NCI-H1436 (cell line): ENCODE measurements around the gene DENND2D.

ENCODE experiments used
- DNase-seq: peaks from one replicate; lab custom pipeline; 2025; lab: John Stamatoyannopoulos, UW

DENND2D gene

DNA sequence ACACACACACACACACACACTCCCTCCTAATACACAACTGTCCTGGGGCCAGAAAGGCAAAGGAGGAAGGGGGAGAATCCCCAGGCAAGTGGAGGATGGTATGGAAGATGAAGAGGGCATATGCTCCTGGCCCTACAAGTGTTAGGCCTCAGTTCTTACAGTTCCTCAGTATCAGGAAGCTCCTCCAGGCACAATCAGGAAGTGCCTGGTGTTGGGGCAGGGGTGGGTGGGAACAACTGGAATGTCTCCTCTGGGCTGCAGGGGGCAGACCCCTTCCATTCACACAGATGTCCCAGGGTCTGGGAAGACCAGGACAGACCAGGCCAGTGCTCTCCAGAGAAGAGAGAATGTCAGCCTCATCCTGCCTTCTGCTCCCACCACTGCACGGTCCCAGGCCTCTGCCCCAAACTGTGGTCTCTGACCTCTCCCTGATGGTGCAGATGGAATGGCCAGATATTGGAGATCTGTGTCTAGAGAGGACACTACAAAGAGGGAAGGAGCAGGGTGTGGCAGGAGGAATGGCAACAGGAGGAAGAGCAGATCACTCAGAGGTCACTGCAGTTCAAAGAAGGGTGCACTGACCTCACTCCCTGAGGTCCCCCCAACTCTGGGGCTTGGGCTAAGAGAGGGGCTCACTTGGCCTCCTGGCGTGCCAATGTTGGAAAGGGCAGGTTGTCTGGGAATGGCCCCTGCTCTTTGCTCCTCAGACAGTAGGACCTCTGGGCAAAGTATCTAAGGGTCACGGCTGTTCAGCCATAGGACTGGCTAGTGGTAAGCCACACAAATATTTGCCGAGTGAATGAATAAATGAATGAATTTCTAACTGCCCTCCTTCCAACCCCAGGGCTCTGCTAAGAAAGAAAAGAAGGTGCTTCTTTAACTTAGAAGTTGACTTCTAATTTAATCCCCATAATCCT is 2.5 kb upstream of the DENND2D start:
- no peak for DNase-seq

DNA sequence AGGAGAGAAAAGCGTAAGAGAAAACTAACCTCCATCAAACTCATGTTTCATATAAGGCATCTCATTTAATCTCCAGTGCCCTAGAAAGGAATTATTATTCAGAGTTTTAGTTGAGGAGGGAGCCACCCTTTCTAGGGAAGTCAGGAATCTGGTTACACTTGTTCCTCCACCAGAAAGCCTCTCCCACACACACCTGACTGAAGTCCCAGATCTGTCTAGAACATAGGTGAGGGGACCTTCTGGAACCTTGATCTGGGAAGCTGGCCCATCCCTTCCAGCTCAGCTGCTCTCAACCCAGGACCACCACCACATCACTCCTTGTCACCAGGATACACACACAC is 1.9 kb upstream of the DENND2D start:
- no peak for DNase-seq

DNA sequence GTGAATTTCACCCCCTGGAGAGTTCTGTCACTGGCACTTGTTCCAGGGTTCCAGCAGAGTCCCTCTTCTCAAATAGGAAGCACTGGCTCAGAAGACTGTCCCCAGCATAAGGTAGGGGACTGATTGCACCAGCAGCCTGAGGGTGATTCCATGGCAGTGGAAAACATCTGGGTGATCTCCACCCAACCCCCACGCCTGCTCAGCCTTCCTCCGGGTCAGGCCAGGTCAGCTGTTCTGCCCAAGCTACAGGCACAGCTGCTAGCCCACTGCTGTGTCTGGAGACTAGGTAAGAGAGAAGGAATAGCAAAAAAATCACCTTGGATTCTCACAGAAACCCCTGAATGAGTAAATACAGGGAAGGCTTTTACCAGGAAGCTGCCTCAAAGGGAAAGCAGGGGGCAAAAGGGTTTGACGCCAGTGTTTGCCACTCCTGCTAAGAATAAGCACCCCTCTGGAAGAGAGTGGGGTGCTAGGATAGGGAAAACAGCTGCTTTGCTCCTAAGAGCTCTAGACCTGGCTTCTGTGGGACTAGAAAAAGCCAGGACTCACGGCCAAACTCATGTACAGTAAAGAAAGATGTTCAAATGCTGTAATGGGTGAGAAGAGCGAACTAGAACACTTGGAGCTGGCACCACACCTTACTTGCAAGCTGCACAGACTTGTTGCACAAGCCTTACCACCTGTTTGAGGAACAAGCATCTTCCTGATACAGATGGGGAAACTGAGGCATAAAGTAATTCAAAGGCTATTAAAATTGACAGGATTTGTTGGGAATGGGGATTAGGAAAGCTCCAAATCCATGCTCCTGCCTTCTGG is 1.0 kb upstream of the DENND2D start:
- DNase-seq: no peak

DNA sequence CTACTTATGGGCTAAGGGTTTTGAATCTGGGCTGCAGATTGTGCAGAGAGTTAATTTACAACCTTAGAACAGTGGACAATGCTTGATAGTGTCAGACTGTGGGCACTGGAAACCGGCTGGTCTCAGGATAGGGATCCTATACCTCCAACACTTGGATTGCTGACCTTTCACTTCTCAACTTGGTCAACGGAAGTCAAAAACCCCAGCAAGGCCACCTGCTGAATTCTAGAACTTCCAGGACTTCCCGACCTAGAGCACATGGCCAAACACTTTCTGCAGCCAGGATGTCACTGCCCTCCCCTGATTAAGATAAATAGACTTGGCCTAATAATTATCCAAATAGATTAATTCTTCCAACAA is 336 bp upstream of the DENND2D start:
- DNase-seq: no peak

- no peak for DNase-seq
These were observed 1.1 kb downstream of the DENND2D start for GRCh38 chr1:111199329-111199728.

DNA sequence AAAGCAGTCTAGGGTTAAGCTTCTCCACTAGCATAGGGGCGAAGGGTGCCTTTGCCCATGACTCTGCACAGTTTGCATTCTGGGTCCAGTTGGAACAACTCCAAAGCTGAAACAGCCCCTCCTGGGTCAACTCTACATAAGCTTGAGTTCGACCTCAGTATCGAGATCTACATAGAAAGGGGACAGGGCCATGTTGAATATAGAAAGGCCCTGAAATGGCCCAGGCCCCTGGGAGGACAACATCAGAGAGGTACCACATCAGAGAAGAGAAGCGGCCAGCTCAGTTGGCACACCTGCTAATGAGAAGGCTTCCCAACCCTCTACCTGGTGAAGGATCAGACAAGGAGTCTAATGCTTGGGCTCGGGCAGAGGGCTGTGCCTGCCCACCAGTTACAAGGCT is 1.6 kb downstream of the DENND2D start:
- no peak for DNase-seq

GRCh38 chr1:111197598-111198284 is 2.7 kb downstream of the DENND2D start:
- no peak for DNase-seq

GRCh38 chr1:111196213-111196612 is 4.2 kb downstream of the DENND2D start:
- no peak for DNase-seq

DNA sequence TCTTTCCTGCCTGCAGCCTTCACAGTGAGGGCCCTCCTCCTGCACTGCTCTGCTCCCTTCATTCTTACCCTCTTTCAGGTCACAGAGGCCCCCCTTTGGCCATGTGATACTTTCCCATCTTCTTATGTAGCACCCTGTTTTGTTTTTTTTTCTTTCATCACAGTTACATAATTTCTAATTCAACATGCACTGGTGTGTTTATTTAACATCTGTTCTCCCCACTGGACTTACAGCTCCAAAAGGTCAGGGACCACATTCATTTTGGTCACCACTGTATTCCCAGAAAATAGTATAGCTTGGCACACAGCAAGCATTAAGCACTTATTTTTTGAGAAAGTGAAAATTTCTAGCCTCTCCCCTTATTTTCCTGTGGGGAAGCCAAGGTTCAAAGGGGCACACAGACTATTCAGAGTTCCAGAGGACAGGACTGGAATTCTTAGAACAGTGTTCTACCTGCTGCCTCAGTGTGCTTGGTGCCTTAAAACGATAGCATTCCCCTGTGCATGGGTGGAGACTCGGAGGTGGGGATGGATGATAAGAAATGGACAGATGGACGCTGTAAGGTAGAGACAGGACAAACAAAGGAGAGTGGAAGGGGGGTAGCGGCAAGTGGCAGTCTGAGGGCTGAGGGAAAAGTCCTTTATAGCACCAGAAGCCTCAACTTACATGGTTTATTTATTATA is 5.3 kb downstream of the DENND2D start:
- DNase-seq: no peak

DNA sequence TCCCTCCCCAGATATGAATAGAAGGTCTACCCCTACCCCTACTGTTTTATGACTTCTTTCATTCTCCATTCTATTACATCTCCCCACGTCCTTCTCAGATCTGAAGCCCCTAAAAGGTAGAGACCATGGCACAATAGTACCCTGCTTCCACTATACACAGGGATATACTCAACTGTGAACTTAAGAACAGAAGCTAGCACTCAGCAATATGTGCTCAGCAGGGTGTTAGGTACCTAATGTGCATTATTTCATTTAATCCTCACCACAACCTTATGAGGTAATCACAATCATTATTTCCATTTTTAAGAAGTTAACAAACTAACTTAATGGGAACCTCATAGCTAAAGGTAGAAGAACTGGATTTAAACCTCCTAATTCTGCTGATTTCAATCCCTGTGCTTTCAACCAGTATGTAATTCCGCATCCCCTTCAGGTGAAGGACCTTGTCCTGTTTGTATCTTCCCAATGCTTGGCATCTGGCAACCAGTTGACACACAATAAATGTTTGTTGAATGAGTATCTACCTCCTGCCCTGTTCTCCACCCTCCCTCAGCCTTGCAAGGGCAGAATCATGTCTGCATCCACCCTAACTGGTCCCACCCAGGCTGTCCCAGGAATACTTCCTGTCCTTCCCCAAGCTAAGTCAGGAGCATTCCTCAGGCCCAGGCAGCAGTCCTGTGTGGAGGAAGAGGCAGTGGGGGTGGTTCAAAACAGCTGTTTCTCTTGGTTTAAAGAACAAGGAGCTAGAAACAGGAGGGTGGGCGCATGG is 6.5 kb downstream of the DENND2D start:
- no peak for DNase-seq

DNA sequence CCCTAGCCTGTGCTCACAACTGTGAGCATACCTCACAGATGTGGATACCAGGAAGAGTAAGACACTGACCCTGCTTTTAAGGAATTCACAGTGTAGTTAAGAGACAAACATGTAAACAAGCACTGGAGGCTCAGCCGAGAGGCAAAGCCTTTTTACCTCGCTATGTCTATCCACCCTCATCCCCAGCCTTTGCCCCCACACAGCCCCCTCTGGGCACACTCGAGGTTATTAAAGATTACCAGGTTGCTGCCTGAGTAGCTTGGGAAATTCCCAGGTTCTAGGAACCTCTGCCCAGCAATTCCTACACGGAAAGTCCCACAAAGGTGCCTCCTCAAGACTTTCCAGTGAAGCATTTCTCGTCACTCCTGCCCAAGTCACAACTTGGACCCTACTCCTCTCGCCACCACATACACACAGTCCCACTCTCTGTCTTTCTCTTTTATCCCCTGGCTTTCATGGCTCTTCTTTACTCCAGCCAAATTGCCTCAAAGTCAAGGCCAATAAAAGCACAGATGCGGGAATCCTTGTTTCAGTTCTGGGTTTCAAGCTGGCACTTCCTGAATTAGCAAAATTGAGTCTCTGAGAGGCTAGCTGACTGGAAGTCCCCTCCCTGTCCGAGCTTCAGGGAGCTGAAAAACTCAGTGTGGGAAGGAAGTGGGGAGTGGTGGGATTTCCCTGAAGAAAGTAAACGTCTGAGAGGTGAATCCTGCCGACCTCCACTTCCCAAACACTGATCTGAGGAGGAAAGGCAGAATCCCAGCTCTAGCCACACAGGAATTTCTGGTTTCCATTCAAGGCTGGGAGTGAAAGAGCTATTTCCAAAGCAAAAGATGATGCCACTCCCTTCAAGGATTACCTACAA is 7.6 kb downstream of the DENND2D start:
- DNase-seq: no peak

DNA sequence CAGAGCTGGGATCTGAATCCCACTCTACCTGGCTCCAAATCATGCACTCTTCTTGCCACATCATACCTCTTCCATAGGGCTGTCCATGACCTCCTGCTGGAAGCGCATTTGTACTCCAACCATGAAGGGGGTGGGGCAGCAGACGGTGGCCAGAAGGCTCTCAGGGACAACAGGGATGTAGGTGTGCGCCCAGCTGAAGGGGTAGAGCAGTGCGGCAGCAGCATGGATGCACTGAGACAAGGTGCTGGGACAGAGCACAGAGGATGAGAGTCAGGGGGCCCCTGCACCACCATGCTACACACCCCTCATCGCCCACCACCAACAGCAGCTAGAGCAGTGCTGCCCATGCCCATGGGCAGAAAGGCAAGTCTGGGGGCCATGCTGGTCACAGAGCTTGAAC is 8.4 kb downstream of the DENND2D start:
- DNase-seq: no peak

- DNase-seq: no peak
These were observed 8.9 kb downstream of the DENND2D start for GRCh38 chr1:111191496-111191895.

DNA sequence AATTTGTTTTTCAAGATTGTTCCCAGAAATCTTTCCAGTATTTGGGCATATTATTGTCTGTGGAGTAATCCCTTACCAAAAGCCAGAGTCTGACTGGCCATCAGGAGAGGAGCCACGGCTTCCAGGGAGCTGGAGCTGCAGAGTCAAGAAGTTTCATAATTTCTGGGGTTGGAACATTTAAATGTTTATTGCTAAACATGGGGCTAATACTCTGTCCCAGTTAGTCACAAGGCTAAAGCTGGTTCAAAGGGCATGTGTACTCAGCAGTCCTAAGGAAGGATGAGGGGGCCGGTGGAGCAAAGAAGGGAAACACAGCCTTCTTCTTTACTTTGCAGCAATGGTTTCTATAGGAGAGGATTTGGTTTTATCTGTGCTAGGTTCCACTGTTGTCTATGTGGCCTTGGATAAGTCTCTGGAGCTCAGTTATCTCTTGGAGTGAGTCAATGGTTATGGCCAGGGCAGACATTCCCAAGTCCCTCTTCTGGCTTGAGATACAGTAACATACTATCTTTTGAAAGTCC is 9.5 kb downstream of the DENND2D start:
- no peak for DNase-seq

DNA sequence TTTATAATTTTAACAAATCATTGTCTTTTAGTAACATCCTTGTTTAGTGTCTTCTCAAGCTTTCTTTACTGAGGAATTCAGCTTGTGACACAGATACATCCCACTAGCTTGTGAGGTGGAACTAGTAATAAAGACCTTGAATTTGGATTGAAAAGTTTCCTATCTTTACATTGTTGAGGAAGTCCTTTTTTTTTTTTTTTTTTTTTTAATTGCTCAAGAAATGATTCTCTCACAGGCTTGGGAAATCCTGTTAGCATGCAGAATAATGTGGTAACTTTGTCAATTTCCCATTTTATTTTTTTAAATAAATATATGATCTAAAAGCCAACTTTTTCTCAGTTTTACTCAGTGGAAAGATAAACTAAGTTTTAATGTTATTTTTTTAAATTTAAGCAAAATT is 15.8 kb downstream of the DENND2D start:
- DNase-seq: no peak

DNA sequence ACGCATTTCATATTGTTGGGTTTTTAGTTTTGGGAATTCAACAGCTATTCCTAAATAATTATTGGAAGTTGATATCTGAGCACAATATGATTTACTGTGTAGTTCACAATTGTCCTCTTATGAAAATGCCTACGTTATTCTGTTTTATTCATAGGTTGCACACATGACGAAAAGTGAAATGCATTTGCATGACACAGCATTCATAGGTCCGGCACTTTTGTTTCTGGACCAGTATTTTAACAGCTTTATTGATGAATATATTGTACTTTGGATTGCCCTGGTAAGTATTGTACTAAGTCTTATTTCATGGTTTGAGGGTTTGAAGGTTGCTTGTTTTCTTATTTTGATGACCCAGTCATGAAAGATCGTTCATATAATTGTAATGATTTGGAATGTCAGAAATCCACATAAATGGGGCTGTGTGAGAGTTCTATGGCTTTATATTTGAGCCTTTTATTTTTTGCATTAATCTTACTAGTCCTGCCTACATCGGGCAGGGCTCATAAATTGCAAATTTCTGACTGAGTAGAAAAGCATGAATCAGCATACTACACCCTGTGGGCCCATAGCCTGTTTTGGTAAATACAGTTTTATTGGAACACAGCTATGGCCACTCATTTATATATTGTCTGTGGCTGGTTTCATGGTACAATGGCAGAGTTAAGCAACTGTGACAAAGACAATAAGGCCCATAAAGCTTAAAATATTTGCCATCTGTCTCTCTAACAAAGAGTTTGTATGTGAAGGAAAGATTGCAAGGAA is 17.0 kb downstream of the DENND2D start:
- DNase-seq: no peak

DNA sequence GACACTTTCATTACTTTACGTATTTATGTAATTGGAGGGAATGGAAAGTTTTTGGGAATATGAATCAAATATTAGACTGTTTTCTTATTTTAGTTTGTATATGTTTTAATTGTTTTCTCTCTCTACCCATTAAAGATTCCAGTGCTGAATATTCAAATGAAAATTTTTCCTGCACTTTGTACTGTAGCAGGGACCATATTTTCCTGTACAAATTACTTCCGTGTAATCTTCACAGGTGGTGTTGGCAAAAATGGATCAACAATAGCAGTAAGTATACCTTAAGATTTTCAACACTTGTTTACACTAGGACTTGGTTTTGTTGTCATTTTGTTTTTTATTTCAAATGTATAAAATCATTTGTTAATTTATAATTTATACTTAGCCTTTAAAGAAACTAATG is 18.4 kb downstream of the DENND2D start:
- DNase-seq: no peak

DNA sequence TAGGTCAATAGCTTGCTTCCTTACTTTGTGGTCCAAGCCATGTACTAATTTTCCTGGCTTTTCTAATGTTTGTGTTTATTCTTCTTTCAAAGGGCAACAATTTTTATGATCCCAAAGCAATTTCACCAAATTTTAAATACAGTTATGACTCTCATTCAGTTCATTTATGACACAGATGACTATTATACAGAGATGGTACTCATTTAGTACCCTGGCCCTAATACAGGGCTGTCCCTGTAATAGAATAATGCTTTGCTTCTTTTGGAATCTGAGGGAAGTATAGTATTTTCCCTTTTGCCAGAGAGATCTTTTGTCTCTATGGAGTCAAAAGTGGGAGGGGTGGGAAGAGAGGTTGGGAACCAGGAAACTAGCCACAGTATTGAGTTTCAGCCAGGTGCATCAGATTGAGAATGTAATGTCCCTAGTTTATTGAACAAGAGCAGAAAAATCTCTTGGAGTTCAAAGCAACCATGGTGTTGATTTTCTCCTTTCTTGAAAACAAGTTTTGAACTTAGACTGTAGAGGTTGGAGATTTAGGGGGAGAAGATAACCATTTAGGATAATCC is 20.4 kb downstream of the DENND2D start:
- DNase-seq: no peak

DNA sequence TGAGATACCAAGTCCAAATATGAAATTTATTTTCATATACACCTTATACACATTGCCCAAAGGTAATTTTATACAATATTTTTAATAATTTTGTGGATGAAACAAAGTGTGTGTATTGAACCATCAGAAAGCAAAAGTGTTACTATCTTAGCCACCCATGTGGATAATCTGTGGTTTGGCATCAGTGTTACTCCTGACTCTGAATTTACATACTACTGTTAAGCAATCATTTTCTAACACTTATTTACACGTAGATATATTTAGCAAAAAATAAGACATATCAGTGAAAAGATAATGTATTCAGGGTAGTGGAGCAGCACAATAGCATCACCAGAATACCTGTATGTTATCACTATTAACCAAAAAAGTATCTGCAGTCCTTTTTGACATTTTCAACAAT is 23.8 kb downstream of the DENND2D start:
- no peak for DNase-seq
